ENCODE measurements around the gene EYA4.

DNA sequence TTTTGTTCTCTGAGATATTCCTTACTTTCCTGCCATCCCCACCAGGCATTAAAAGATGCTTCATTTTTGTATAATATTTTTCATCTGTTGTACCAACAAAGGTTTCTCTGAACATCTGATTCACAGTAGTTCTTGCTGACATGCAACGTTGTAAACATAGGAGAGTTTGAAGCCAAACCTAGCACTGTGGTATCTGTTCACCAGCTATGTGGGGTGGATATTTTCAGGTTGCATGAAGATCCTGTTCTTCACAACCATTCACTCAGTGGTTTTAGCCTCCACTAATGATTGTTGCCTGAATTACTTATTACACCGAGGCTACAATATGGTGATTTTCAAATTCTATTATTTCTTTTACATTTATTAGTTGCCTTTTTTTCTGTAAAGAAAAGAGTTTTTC is 56.5 kb downstream of the EYA4 start:
- TF ChIP-seq, protein P1, sequence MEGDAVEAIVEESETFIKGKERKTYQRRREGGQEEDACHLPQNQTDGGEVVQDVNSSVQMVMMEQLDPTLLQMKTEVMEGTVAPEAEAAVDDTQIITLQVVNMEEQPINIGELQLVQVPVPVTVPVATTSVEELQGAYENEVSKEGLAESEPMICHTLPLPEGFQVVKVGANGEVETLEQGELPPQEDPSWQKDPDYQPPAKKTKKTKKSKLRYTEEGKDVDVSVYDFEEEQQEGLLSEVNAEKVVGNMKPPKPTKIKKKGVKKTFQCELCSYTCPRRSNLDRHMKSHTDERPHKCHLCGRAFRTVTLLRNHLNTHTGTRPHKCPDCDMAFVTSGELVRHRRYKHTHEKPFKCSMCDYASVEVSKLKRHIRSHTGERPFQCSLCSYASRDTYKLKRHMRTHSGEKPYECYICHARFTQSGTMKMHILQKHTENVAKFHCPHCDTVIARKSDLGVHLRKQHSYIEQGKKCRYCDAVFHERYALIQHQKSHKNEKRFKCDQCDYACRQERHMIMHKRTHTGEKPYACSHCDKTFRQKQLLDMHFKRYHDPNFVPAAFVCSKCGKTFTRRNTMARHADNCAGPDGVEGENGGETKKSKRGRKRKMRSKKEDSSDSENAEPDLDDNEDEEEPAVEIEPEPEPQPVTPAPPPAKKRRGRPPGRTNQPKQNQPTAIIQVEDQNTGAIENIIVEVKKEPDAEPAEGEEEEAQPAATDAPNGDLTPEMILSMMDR (conservative IDR thresholded peaks at IDR 0.05; ENCODE audit: low read length) = no peak
- TF ChIP-seq EZH2phosphoT487 (IDR thresholded peaks at IDR 0.05; ENCODE audit: borderline replicate concordance, low read depth, low read length) = no peak

Data from OCI-LY7 (cell line).